Globus pallidus (tissue), 1 donor: Measurements from ENCODE around the gene HMGCL.
"Not testable (repeated sequence)": the region's sequence is repeated elsewhere in the genome, so short reads cannot be mapped to it uniquely, and the experiment has no call there.

ENCODE experiments used
- DNase-seq: peaks from one replicate; pipeline ENCODE4 v3.0.0-alpha.2; 2015; ENCODE audit warnings: low spot score

HMGCL gene

GRCh38 chr1:23825076-23825761, at the start of gene HMGCL:
Gene HMGCL (minus strand): TSS chr1:23825429. CDS start chr1:23825415, 14 bp downstream.
- DNase-seq = peak; percentile 88

GRCh38 chr1:23872421-23872820, 47.2 kb upstream of the HMGCL start:
- DNase-seq = no peak

- no peak for DNase-seq
These were observed 43.8 kb upstream of the HMGCL start for GRCh38 chr1:23869051-23869450.

- DNase-seq = no peak
These were observed 43.4 kb upstream of the HMGCL start for GRCh38 chr1:23868557-23869016.

GRCh38 chr1:23867895-23868556, 42.8 kb upstream of the HMGCL start, which contains the start of gene FUCA1:
Gene FUCA1 (minus strand): TSS chr1:23868290. CDS start chr1:23868286, 4 bp downstream.
- DNase-seq = peak; percentile 93

GRCh38 chr1:23867542-23867894, 42.3 kb upstream of the HMGCL start:
- DNase-seq = no peak

- DNase-seq = no peak
These were observed 40.3 kb upstream of the HMGCL start for GRCh38 chr1:23865543-23865930.

- no peak for DNase-seq
These were observed 39.7 kb upstream of the HMGCL start for GRCh38 chr1:23864801-23865542.

- DNase-seq = no peak
These were observed 37.4 kb upstream of the HMGCL start for GRCh38 chr1:23862640-23863039.

GRCh38 chr1:23854568-23854967, 29.3 kb upstream of the HMGCL start:
- DNase-seq = no peak

GRCh38 chr1:23853124-23853523, 27.9 kb upstream of the HMGCL start:
- not testable (repeated sequence) for DNase-seq

- DNase-seq = not testable (repeated sequence)
These were observed 26.2 kb upstream of the HMGCL start for GRCh38 chr1:23851406-23851805.

- DNase-seq = no peak
These were observed 23.7 kb upstream of the HMGCL start for GRCh38 chr1:23848673-23849616.

- DNase-seq = not testable (repeated sequence)
These were observed 22.4 kb upstream of the HMGCL start for GRCh38 chr1:23847482-23848095.

- DNase-seq = no peak
These were observed 19.9 kb upstream of the HMGCL start for GRCh38 chr1:23845163-23845562.

GRCh38 chr1:23843644-23844043, 18.4 kb upstream of the HMGCL start:
- no peak for DNase-seq

- peak; percentile 31 for DNase-seq
These were observed 13.2 kb upstream of the HMGCL start for GRCh38 chr1:23838401-23838866.

- no peak for DNase-seq
These were observed 12.7 kb upstream of the HMGCL start for GRCh38 chr1:23837908-23838307.

- no peak for DNase-seq
These were observed 10.8 kb upstream of the HMGCL start for GRCh38 chr1:23836037-23836436.

GRCh38 chr1:23834156-23834555, 8.9 kb upstream of the HMGCL start:
- not testable (repeated sequence) for DNase-seq

GRCh38 chr1:23827717-23828116, 2.5 kb upstream of the HMGCL start:
- no peak for DNase-seq
